K562 (cell line): ENCODE results near the gene VPS9D1. TPM values are rescaled to one million over a fixed set of nuclear protein-coding genes. Genes with fewer than 3 reads are reported as not detected.

Experiments used
- ARID3A ChIP-seq: IDR thresholded peaks from 2 replicates; pipeline ENCODE4 v1.6.1; 2012; ENCODE audit warnings: low read depth, low read length, improper control_type of control experiment, borderline replicate concordance
- ATF1 ChIP-seq, 2 experiments: fragments of 450-650 bp in 1 of 2; IDR thresholded peaks; 2 replicates each; pipeline ENCODE4 v1.6.1; 2016; ENCODE audit warnings: missing compliant biosample characterization in 1 of 2, missing genetic modification characterization in 1 of 2
- BRCA1 ChIP-seq, 2 experiments: fragments of 450-650 bp in 1 of 2; sonication (generic) in 1 of 2; formaldehyde crosslinking in 1 of 2; IDR thresholded peaks; 2 replicates each; pipeline versions ENCODE4 v1.5.0 to v1.6.1; 2017 to 2020; ENCODE audit warnings: mild to moderate bottlenecking in 1 of 2, missing genetic modification reagents in 1 of 2
- CBFB ChIP-seq: sonication (generic); formaldehyde crosslinking; IDR thresholded peaks from 2 replicates; pipeline ENCODE4 v1.4.0; 2020; ENCODE audit warnings: mild to moderate bottlenecking, missing genetic modification reagents
- CHD1 ChIP-seq: fragments of 200-600 bp; sonication (generic); IDR thresholded peaks from one replicate; pipeline ENCODE4 v1.6.1; 2012; ENCODE audit warnings: mild to moderate bottlenecking, moderate library complexity, low read length, inconsistent platforms
- CTCF ChIP-seq, 3 experiments: IDR thresholded peaks in 2 of 3; conservative IDR thresholded peaks in 1 of 3; 2 replicates each; pipeline ENCODE4 v1.5.1; 2011 to 2012; ENCODE audit warnings: low read length in 3 of 3, mild to moderate bottlenecking in 3 of 3, control low read depth in 2 of 3, improper control_type of control experiment in 1 of 3, inconsistent platforms in 1 of 3, low read depth in 1 of 3, mixed read lengths in 1 of 3, moderate library complexity in 1 of 3; ENCODE audit not compliant: insufficient read depth in 2 of 3
- EGR1 ChIP-seq: fragments of 450-650 bp; conservative IDR thresholded peaks from 2 replicates; pipeline ENCODE4 v1.6.1; 2017; ENCODE audit warnings: mild to moderate bottlenecking
- FOS ChIP-seq: IDR thresholded peaks from 3 replicates; pipeline ENCODE4 v1.6.1; 2011; ENCODE audit not compliant: insufficient read length; ENCODE audit errors: extremely low read depth
- FOXA3 ChIP-seq, 2 experiments: fragments of 450-650 bp in 1 of 2; sonication (generic) in 1 of 2; formaldehyde crosslinking; IDR thresholded peaks in 1 of 2; conservative IDR thresholded peaks in 1 of 2; 2 replicates each; pipeline versions ENCODE4 v1.4.0 to v1.8.0; 2020 to 2022; ENCODE audit warnings: mild to moderate bottlenecking in 2 of 2, missing genetic modification reagents in 1 of 2
- FOXP1 ChIP-seq: sonication (generic); formaldehyde crosslinking; IDR thresholded peaks from 2 replicates; pipeline ENCODE4 v1.8.0; 2022; ENCODE audit warnings: mild to moderate bottlenecking, missing genetic modification reagents
- GTF2E2 ChIP-seq: fragments of 200-800 bp; sonication (Bioruptor generic); IDR thresholded peaks from 2 replicates; pipeline ENCODE4 v1.6.1; 2016; ENCODE audit warnings: missing genetic modification characterization, missing compliant biosample characterization
- HSF4 ChIP-seq: fragments of 250-450 bp; sonication (Bioruptor Pico); IDR thresholded peaks from 2 replicates; pipeline ENCODE4 v2.1.2; 2022; ENCODE audit warnings: mild to moderate bottlenecking, moderate library complexity, borderline replicate concordance
- NFIC ChIP-seq: fragments of 450-650 bp; IDR thresholded peaks from 2 replicates; pipeline ENCODE4 v1.6.1; 2017; ENCODE audit warnings: mild to moderate bottlenecking, inconsistent platforms
- POLR2AphosphoS2 ChIP-seq: IDR thresholded peaks from 2 replicates; pipeline ENCODE4 v1.6.1; 2012; ENCODE audit warnings: low read length, improper control_type of control experiment
- POLR3A ChIP-seq: IDR thresholded peaks from 2 replicates; pipeline ENCODE4 v1.6.1; 2011; ENCODE audit warnings: borderline replicate concordance, mild to moderate bottlenecking, moderate library complexity; ENCODE audit not compliant: insufficient read length, insufficient read depth; ENCODE audit errors: extremely low read depth
- RB1 ChIP-seq: fragments of 450-650 bp; IDR thresholded peaks from 2 replicates; pipeline ENCODE4 v1.6.1; 2017; ENCODE audit warnings: low read depth, mild to moderate bottlenecking
- SMARCC2 ChIP-seq: fragments of 450-650 bp; IDR thresholded peaks from 2 replicates; pipeline ENCODE4 v1.6.1; 2017; ENCODE audit warnings: antibody characterized with exemption, moderate library complexity, mild to moderate bottlenecking, low read depth
- SREBF2 ChIP-seq: sonication (generic); formaldehyde crosslinking; IDR thresholded peaks from 2 replicates; pipeline ENCODE4 v1.4.0; 2020; ENCODE audit warnings: mild to moderate bottlenecking, missing genetic modification reagents
- TAF7 ChIP-seq: fragments of 450-650 bp; IDR thresholded peaks from 2 replicates; pipeline ENCODE4 v1.6.1; 2016; ENCODE audit warnings: missing genetic modification characterization, missing compliant biosample characterization
- ZBTB7A ChIP-seq: IDR thresholded peaks from 2 replicates; pipeline ENCODE4 v1.6.1; 2011; ENCODE audit warnings: low read depth, mild to moderate bottlenecking, low read length, moderate library complexity, borderline replicate concordance; ENCODE audit not compliant: control insufficient read depth
- ZFX ChIP-seq: sonication (generic); formaldehyde crosslinking; IDR thresholded peaks from 2 replicates; pipeline ENCODE4 v1.8.0; 2022; ENCODE audit warnings: mild to moderate bottlenecking, missing genetic modification reagents, moderate library complexity
- ZNF12 ChIP-seq: sonication (generic); formaldehyde crosslinking; IDR thresholded peaks from 2 replicates; pipeline ENCODE4 v1.4.0; 2020; ENCODE audit warnings: mild to moderate bottlenecking, missing genetic modification reagents
- ZNF197 ChIP-seq: fragments of 200-800 bp; sonication (Bioruptor generic); IDR thresholded peaks from 2 replicates; pipeline ENCODE4 v1.6.1; 2016; ENCODE audit warnings: low read depth, missing genetic modification characterization, missing compliant biosample characterization
- ZNF23 ChIP-seq: fragments of 250-450 bp; sonication (Bioruptor Pico); IDR thresholded peaks from 2 replicates; pipeline ENCODE4 v1.4.0; 2020; ENCODE audit warnings: mild to moderate bottlenecking
- ZNF444 ChIP-seq: fragments of 250-450 bp; sonication (Bioruptor Pico); IDR thresholded peaks from 2 replicates; pipeline ENCODE4 v1.4.0; 2020; ENCODE audit warnings: mild to moderate bottlenecking, moderate library complexity
- polyA plus RNA-seq, 8 experiments: library from polyadenylated mRNA; depleted of rRNA in 4 of 8; stranded (reverse) in 5 of 8; unstranded in 3 of 8; fragments of >200 nt; fragmentation: Nextera tagmentation in 2 of 8; fragmentation: Illumina TruSeq in 1 of 8; extraction: Ambion mirVana in 2 of 8; extraction: Trizol in 1 of 8; gene quantifications; 2 replicates each; pipeline versions ENCODE4 v1.2.1 to v1.2.3, GENCODE V29; 2011 to 2014; ENCODE audit warnings: inconsistent platforms in 1 of 8, missing spikeins in 1 of 8
- total RNA-seq, 7 experiments: library from RNA; depleted of rRNA in 6 of 7; stranded (reverse); fragments of >200 nt in 6 of 7; fragmentation: Illumina TruSeq in 2 of 7; extraction: Trizol in 2 of 7; gene quantifications; 2 replicates each; pipeline versions ENCODE4 v1.2.1 to v1.2.3, GENCODE V29; 2011 to 2021; ENCODE audit warnings: low replicate concordance in 1 of 7
- TF ChIP-seq, protein P1 (sequence below): sonication (generic); formaldehyde crosslinking; IDR thresholded peaks from 2 replicates; pipeline ENCODE4 v1.8.1; 2022; ENCODE audit warnings: missing genetic modification reagents

Gene VPS9D1
- total and polyA plus RNA-seq, 9 of the 15 experiments (the other 6 are each of a cell fraction or from before 2014, with no cell fraction given): 0.33 to 3.1 (median 1.1) TPM

GRCh38 chr16:89712274-89712781 is 8.4 kb downstream of the VPS9D1 start (continued):
- no peak for TF ChIP-seq ZNF197 (CRISPR knock-in tag)
- TF ChIP-seq BRCA1 (IDR thresholded peaks at IDR 0.05): no peak
- TF ChIP-seq BRCA1 (CRISPR knock-in tag; IDR thresholded peaks at IDR 0.05): no peak
- TF ChIP-seq ZNF12 (CRISPR knock-in tag): 0 out of 2 replicates have a peak, but pooled peaks have one; percentile 34
- TF ChIP-seq FOXP1 (CRISPR knock-in tag): no peak
- TF ChIP-seq ATF1 (CRISPR knock-in tag; IDR thresholded peaks at IDR 0.05): no peak
- no peak for TF ChIP-seq ATF1 (tag; IDR thresholded peaks at IDR 0.05)
- TF ChIP-seq, protein P1, sequence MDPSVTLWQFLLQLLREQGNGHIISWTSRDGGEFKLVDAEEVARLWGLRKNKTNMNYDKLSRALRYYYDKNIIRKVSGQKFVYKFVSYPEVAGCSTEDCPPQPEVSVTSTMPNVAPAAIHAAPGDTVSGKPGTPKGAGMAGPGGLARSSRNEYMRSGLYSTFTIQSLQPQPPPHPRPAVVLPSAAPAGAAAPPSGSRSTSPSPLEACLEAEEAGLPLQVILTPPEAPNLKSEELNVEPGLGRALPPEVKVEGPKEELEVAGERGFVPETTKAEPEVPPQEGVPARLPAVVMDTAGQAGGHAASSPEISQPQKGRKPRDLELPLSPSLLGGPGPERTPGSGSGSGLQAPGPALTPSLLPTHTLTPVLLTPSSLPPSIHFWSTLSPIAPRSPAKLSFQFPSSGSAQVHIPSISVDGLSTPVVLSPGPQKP (CRISPR knock-in tag): no peak
- 0 out of 2 replicates have a peak, but pooled peaks have one; percentile 35 for TF ChIP-seq ZFX (CRISPR knock-in tag)
- TF ChIP-seq ZNF444 (CRISPR knock-in tag): no peak
- TF ChIP-seq ZBTB7A: peak; percentile 22; the same call in 1 of the 2 replicates
- no peak for TF ChIP-seq ZNF23
- TF ChIP-seq SREBF2: no peak
- peak; percentile 55 for TF ChIP-seq EGR1
- TF ChIP-seq SMARCC2: no peak
- 0 out of 2 replicates have a peak, but pooled peaks have one; percentile 18 for TF ChIP-seq CBFB (CRISPR knock-in tag)
- no peak for TF ChIP-seq ARID3A
- no peak for TF ChIP-seq HSF4 (CRISPR knock-in tag)
- TF ChIP-seq TAF7 (tag): no peak
- no peak for TF ChIP-seq FOXA3 (CRISPR knock-in tag; conservative IDR thresholded peaks at IDR 0.05 in 1 of 2, IDR thresholded peaks at IDR 0.05 in 1 of 2)
- 0 out of 2 replicates have a peak, but pooled peaks have one; percentile 14 for TF ChIP-seq NFIC
- TF ChIP-seq POLR3A: no peak
- TF ChIP-seq RB1: no peak
- TF ChIP-seq GTF2E2 (tag): no peak
- TF ChIP-seq FOS: no peak
- TF ChIP-seq CHD1: no peak
- TF ChIP-seq CTCF (IDR thresholded peaks at IDR 0.05 in 2 of 3, conservative IDR thresholded peaks at IDR 0.05 in 1 of 3; ENCODE audit: insufficient read depth in 2 of 3, low read depth in 1 of 3, low read length in 3 of 3): no peak
- TF ChIP-seq POLR2AphosphoS2: no peak
